ENCODE measurements around the gene LANCL2.

DNA sequence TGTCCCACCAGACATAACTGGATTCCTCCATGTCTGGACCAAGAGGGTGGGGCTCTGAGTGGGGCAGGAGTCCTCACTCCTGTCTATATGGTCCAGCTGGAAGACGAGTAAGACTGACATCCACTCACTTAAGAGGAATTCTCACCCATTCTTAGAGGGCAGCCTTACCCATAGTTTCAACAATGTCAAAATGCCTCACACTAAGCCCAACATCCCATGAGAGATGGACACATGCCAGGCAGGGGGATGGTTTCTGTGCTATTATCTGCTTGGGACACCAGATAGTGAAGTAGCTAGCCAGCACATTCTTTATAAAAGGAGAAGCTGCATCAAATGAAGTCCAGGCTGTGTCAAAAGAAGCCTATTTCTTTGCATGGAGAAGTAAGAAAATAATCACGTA is 4.7 kb upstream of the LANCL2 start:
- no peak for TF ChIP-seq GATA2 (IDR thresholded peaks at IDR 0.05; ENCODE audit: low read depth, low read length)
- no peak for TF ChIP-seq GATA3 (IDR thresholded peaks at IDR 0.05; ENCODE audit: low read depth, low read length)

All from SH-SY5Y (cell line).